OCI-LY7 (cell line): ENCODE data around the gene TMEM35A. TPM values are rescaled to one million over a fixed set of nuclear protein-coding genes. Genes with fewer than 3 reads are reported as not detected.

Experiments
- BruUV-seq: library from RNA; stranded (reverse); fragments of 400-500 nt; replicated peaks from 2 replicates; lab custom pipeline; 2021; lab: Mats Ljungman, UMichigan
- CTCF ChIA-PET: fragments of 300-600 bp; sonication (Branson Sonifier 250); formaldehyde crosslinking; loops from one replicate; lab custom pipeline; 2022; ENCODE audit warnings: antibody characterized with exemption; ENCODE audit not compliant: unreplicated experiment; lab: Charles Lee
- POLR2A ChIA-PET: fragments of 300-600 bp; sonication (Branson Sonifier 250); formaldehyde crosslinking; loops from one replicate; lab custom pipeline; 2022; ENCODE audit warnings: antibody characterized with exemption; lab: Charles Lee
- DNase-seq: peaks from one replicate; pipeline ENCODE4 v3.0.0-alpha.2; 2015; ENCODE audit warnings: low spot score
- H2AFZ ChIP-seq: fragments of 200-600 bp; sonication (generic), shearing (Covaris generic); 2 replicates; pipeline ENCODE4 v1.6.1; 2014; ENCODE audit warnings: mild to moderate bottlenecking, antibody characterized with exemption, low read length, moderate library complexity
- H3K27ac ChIP-seq: fragments of 200-600 bp; sonication (generic); 2 replicates; pipeline ENCODE4 v1.5.1; 2014; ENCODE audit warnings: mixed run types, low read depth, mild to moderate bottlenecking, moderate library complexity, low read length, inconsistent platforms; ENCODE audit not compliant: poor library complexity, severe bottlenecking
- H3K36me3 ChIP-seq: fragments of 200-600 bp; sonication (generic); 2 replicates; pipeline ENCODE4 v1.6.1; 2014; ENCODE audit warnings: mild to moderate bottlenecking, antibody characterized with exemption, low read length, moderate library complexity, mixed read lengths; ENCODE audit not compliant: insufficient read depth
- H3K4me1 ChIP-seq: fragments of 200-600 bp; sonication (generic); 2 replicates; pipeline ENCODE4 v1.5.1; 2014; ENCODE audit warnings: mild to moderate bottlenecking, low read length; ENCODE audit not compliant: insufficient read depth, poor library complexity, severe bottlenecking
- H3K4me2 ChIP-seq: fragments of 200-600 bp; sonication (generic); 2 replicates; pipeline ENCODE4 v1.6.1; 2014; ENCODE audit warnings: mild to moderate bottlenecking, low read length
- H3K4me3 ChIP-seq: fragments of 200-600 bp; sonication (generic); 2 replicates; pipeline ENCODE4 v1.5.1; 2014; ENCODE audit warnings: mild to moderate bottlenecking, low read depth, low read length; ENCODE audit not compliant: poor library complexity, severe bottlenecking
- H3K79me2 ChIP-seq: fragments of 200-600 bp; sonication (generic); 2 replicates; pipeline ENCODE4 v1.6.1; 2016; ENCODE audit warnings: low read depth, mild to moderate bottlenecking, low read length, moderate library complexity, mixed read lengths; ENCODE audit not compliant: insufficient read depth
- H3K9me2 ChIP-seq: fragments of 200-600 bp; sonication (generic); 2 replicates; pipeline ENCODE4 v1.6.1; 2016; ENCODE audit warnings: mild to moderate bottlenecking, low read length, mixed read lengths; ENCODE audit not compliant: insufficient read depth
- H3K9me3 ChIP-seq: fragments of 200-600 bp; sonication (generic); 2 replicates; pipeline ENCODE4 v1.6.1; 2014; ENCODE audit warnings: mild to moderate bottlenecking, mixed run types, low read length, mixed read lengths
- H4K20me1 ChIP-seq: fragments of 200-600 bp; sonication (generic); 2 replicates; pipeline ENCODE4 v1.6.1; 2014; ENCODE audit warnings: mild to moderate bottlenecking, antibody characterized with exemption, low read length, moderate library complexity, mixed read lengths; ENCODE audit not compliant: insufficient read depth
- EZH2phosphoT487 ChIP-seq: fragments of 200-600 bp; sonication (generic); IDR thresholded peaks from 2 replicates; pipeline ENCODE4 v1.6.1; 2018; ENCODE audit warnings: low read depth, borderline replicate concordance, mild to moderate bottlenecking, mixed run types, antibody characterized with exemption, low read length, moderate library complexity, mixed read lengths
- intact Hi-C: fragments of 100-400 bp; cut with micrococcal nuclease; formaldehyde crosslinking; loops from one replicate; pipeline ENCODE4 v1.10.0; 2022; ENCODE audit not compliant: unreplicated experiment
- total RNA-seq, 2 experiments: library from RNA; depleted of rRNA in 1 of 2; stranded (reverse); fragments of >200 nt in 1 of 2; shearing (Covaris generic) in 1 of 2; gene quantifications; 2 replicates each; pipeline ENCODE4 v1.2.3, GENCODE V29; 2014 to 2022
- TF ChIP-seq, protein P1 (sequence below): fragments of 200-600 bp; sonication (generic); conservative IDR thresholded peaks from 2 replicates; pipeline ENCODE4 v1.5.1; 2014; ENCODE audit warnings: mild to moderate bottlenecking, antibody characterized with exemption, low read length, moderate library complexity, mixed read lengths

Gene TMEM35A
- total RNA-seq, 2 experiments from 2014 or later, result not detected

DNA sequence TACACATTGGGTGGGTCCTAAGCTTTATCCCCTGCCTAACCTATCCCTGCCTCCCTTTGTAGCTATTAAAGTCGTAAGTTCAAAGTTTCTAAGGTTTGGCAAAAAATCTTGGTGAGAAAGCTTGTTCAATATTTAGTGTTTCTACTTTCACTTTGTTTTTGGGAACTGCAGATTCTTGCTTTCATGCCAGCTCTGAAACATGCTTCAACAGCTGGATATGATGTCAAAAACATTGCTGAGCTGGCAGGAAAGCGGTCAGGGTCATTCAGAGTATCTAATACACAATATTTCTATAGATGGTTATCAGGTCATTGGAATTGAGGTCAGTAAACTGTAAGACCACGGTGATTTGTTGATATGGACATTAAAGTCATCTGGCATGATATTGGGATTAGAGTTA is 39.0 kb downstream of the TMEM35A start:
- Histone ChIP-seq H3K4me2 (no peak overlapping the region), H3K9me2 (no peaks in the 10 kb centered on the region), H3K4me1 (no peaks in the 10 kb centered on the region), H3K4me3 (no peak overlapping the region), H3K79me2 (no peaks in the 10 kb centered on the region), H4K20me1 (no peaks in the 10 kb centered on the region), H3K27ac (no peak overlapping the region), H2AFZ (no peak overlapping the region), H3K9me3 (no peaks in the 10 kb centered on the region), H3K36me3 (peaks cover 75% of the 10 kb centered on the region)
- TF ChIP-seq, protein P1, sequence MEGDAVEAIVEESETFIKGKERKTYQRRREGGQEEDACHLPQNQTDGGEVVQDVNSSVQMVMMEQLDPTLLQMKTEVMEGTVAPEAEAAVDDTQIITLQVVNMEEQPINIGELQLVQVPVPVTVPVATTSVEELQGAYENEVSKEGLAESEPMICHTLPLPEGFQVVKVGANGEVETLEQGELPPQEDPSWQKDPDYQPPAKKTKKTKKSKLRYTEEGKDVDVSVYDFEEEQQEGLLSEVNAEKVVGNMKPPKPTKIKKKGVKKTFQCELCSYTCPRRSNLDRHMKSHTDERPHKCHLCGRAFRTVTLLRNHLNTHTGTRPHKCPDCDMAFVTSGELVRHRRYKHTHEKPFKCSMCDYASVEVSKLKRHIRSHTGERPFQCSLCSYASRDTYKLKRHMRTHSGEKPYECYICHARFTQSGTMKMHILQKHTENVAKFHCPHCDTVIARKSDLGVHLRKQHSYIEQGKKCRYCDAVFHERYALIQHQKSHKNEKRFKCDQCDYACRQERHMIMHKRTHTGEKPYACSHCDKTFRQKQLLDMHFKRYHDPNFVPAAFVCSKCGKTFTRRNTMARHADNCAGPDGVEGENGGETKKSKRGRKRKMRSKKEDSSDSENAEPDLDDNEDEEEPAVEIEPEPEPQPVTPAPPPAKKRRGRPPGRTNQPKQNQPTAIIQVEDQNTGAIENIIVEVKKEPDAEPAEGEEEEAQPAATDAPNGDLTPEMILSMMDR, result no peak
- no peak for TF ChIP-seq EZH2phosphoT487
- no TSS peak for BruUV-seq
- no peak for DNase-seq
- intact Hi-C loops, result no loop called here
- ChIA-PET CTCF (interaction anchor here (0.6 kb wide), 1 partner anchor 341 kb away, joined by 3 read pairs; no protein-coding TSS in a partner anchor), POLR2A (interaction anchor here (0.6 to 1.5 kb wide), 3 partner anchors 8 to 213 kb away, joined by 3 to 4 read pairs (median 3); partner anchors contain the start of gene CENPI)

DNA sequence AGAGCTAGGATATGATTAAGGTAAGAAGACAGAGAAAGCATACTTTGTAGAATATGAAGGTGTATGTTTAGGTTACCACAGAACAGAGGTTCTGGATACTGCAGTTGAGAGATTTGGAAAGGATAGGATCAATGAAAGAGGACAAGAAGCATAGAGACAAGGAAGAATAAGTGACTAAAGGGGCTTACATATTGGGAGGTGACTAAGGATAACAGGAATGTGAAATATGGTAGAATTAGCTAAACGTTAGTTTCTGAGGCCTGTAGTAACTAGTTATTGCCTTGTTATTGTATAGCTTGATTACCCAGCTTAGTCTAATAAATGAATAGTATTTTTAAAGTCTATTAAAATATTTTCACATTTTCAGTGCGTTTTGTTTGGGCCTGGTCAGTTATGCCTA is 57.6 kb downstream of the TMEM35A start:
- Histone ChIP-seq H3K9me2 (no peaks in the 10 kb centered on the region), H3K9me3 (no peaks in the 10 kb centered on the region), H2AFZ (no peak overlapping the region), H3K79me2 (no peaks in the 10 kb centered on the region), H3K4me3 (no peak overlapping the region), H4K20me1 (no peaks in the 10 kb centered on the region), H3K4me2 (no peak overlapping the region), H3K4me1 (no peaks in the 10 kb centered on the region), H3K36me3 (peaks cover 54% of the 10 kb centered on the region), H3K27ac (no peak overlapping the region)
- ChIA-PET CTCF (no interaction called here), POLR2A (interaction anchor here (0.5 to 1.8 kb wide), 2 partner anchors 14 to 27 kb away, joined by 3 to 4 read pairs; no protein-coding TSS in a partner anchor)
- no peak for DNase-seq
- BruUV-seq, result no TSS peak
- intact Hi-C loops, result no loop called here
- TF ChIP-seq, protein P1, result no peak
- no peak for TF ChIP-seq EZH2phosphoT487

Other genes starting within 250 kb of the TMEM35A start
- 0.05 TPM in 1 of 2 replicates, not detected in the other for gene NOX1, start 204.5 kb upstream of the TMEM35A start, total RNA-seq (2014; rRNA removed; shearing (Covaris generic))
- not detected in 2 replicates for gene NOX1, start 204.5 kb upstream of the TMEM35A start, total RNA-seq (2022)
- 5.8 and 6.4 TPM in 2 replicates for gene XKRX, start 150.0 kb upstream of the TMEM35A start, total RNA-seq (2014; rRNA removed; shearing (Covaris generic))
- gene XKRX, start 150.0 kb upstream of the TMEM35A start, total RNA-seq (2022), result 8.4 and 11.8 TPM in 2 replicates
- not detected in 2 replicates for gene ARL13A, start 109.2 kb upstream of the TMEM35A start, total RNA-seq (2014; rRNA removed; shearing (Covaris generic))
- not detected in 2 replicates for gene ARL13A, start 109.2 kb upstream of the TMEM35A start, total RNA-seq (2022)
- 20.7 and 25.3 TPM in 2 replicates for gene TRMT2B, start 26.8 kb upstream of the TMEM35A start, total RNA-seq (2014; rRNA removed; shearing (Covaris generic))
- 24.8 and 33.9 TPM in 2 replicates for gene TRMT2B, start 26.8 kb upstream of the TMEM35A start, total RNA-seq (2022)
- gene CENPI, start 19.3 kb downstream of the TMEM35A start, total RNA-seq (2014; rRNA removed; shearing (Covaris generic)), result 27.7 and 28.4 TPM in 2 replicates
- 45.5 and 47.4 TPM in 2 replicates for gene CENPI, start 19.3 kb downstream of the TMEM35A start, total RNA-seq (2022)
- 0.64 and 0.82 TPM in 2 replicates for gene DRP2, start 140.9 kb downstream of the TMEM35A start, total RNA-seq (2014; rRNA removed; shearing (Covaris generic))
- gene DRP2, start 140.9 kb downstream of the TMEM35A start, total RNA-seq (2022), result 0.93 and 0.96 TPM in 2 replicates
- gene TAF7L, start 212.5 kb downstream of the TMEM35A start, total RNA-seq (2014; rRNA removed; shearing (Covaris generic)), result not detected in 2 replicates
- not detected in 2 replicates for gene TAF7L, start 212.5 kb downstream of the TMEM35A start, total RNA-seq (2022)